GM15510 (cell line): ENCODE measurements around the gene MYBPC2.

ENCODE experiments used
- POLR2A ChIP-seq: IDR thresholded peaks from 3 replicates; pipeline ENCODE4 v1.6.1; 2011; ENCODE audit warnings: borderline replicate concordance; ENCODE audit not compliant: insufficient read length; ENCODE audit errors: extremely low read depth

The MYBPC2 gene

GRCh38 chr19:50477751-50478515 is 45.2 kb downstream of the MYBPC2 start:
- TF ChIP-seq POLR2A = no peak

GRCh38 chr19:50478901-50479715 is 46.4 kb downstream of the MYBPC2 start:
- TF ChIP-seq POLR2A = no peak

GRCh38 chr19:50479761-50480251 is 47.1 kb downstream of the MYBPC2 start:
- no peak for TF ChIP-seq POLR2A

- TF ChIP-seq POLR2A = no peak
Measured at GRCh38 chr19:50480281-50481111, 47.8 kb downstream of the MYBPC2 start.

GRCh38 chr19:50481351-50482149 is 48.9 kb downstream of the MYBPC2 start:
- no peak for TF ChIP-seq POLR2A

- TF ChIP-seq POLR2A = no peak
Measured at GRCh38 chr19:50482271-50482855, 49.7 kb downstream of the MYBPC2 start.

GRCh38 chr19:50482916-50483315 is 50.2 kb downstream of the MYBPC2 start:
- TF ChIP-seq POLR2A = no peak

GRCh38 chr19:50485284-50485955 is 52.7 kb downstream of the MYBPC2 start:
- no peak for TF ChIP-seq POLR2A

- no peak for TF ChIP-seq POLR2A
Measured at GRCh38 chr19:50486823-50487515, 54.3 kb downstream of the MYBPC2 start.

GRCh38 chr19:50488389-50489194 is 55.9 kb downstream of the MYBPC2 start:
- no peak for TF ChIP-seq POLR2A

- no peak for TF ChIP-seq POLR2A
Measured at GRCh38 chr19:50489461-50490011, 56.8 kb downstream of the MYBPC2 start.

GRCh38 chr19:50490411-50490811 is 57.7 kb downstream of the MYBPC2 start:
- no peak for TF ChIP-seq POLR2A

GRCh38 chr19:50490991-50491472 is 58.3 kb downstream of the MYBPC2 start:
- TF ChIP-seq POLR2A = no peak
